ENCODE results near the gene SLC26A2. TPM values are rescaled to one million over a fixed set of nuclear protein-coding genes. Genes with fewer than 3 reads are reported as not detected.

Gene SLC26A2
- total RNA-seq, 2 experiments from 2014 or later: 2.1 to 2.8 TPM

- Histone ChIP-seq H3K4me1 (ENCODE audit: insufficient read depth, low read length, poor library complexity, severe bottlenecking) (no peaks in the 10 kb centered on the region), H3K4me2 (ENCODE audit: low read length) (no peak overlapping the region), H3K36me3 (ENCODE audit: insufficient read depth, low read length) (no peaks in the 10 kb centered on the region), H3K27ac (ENCODE audit: low read depth, low read length, poor library complexity, severe bottlenecking) (no peak overlapping the region), H2AFZ (ENCODE audit: low read length) (no peak overlapping the region), H3K4me3 (ENCODE audit: low read depth, low read length, poor library complexity, severe bottlenecking) (no peak overlapping the region), H3K9me2 (ENCODE audit: insufficient read depth, low read length) (no peaks in the 10 kb centered on the region), H4K20me1 (ENCODE audit: insufficient read depth, low read length) (no peaks in the 10 kb centered on the region), H3K79me2 (ENCODE audit: insufficient read depth, low read depth, low read length) (no peaks in the 10 kb centered on the region), H3K9me3 (ENCODE audit: low read length) (no peaks in the 10 kb centered on the region)
- DNase-seq (ENCODE audit: low spot score): no peak
- POLR2A ChIA-PET: no interaction called here
- no TSS peak for BruUV-seq (replicated peaks)
- intact Hi-C loops (cut with micrococcal nuclease; ENCODE audit: unreplicated experiment): no loop called here
- CTCF ChIA-PET (ENCODE audit: unreplicated experiment): no interaction called here
- TF ChIP-seq, protein P1, sequence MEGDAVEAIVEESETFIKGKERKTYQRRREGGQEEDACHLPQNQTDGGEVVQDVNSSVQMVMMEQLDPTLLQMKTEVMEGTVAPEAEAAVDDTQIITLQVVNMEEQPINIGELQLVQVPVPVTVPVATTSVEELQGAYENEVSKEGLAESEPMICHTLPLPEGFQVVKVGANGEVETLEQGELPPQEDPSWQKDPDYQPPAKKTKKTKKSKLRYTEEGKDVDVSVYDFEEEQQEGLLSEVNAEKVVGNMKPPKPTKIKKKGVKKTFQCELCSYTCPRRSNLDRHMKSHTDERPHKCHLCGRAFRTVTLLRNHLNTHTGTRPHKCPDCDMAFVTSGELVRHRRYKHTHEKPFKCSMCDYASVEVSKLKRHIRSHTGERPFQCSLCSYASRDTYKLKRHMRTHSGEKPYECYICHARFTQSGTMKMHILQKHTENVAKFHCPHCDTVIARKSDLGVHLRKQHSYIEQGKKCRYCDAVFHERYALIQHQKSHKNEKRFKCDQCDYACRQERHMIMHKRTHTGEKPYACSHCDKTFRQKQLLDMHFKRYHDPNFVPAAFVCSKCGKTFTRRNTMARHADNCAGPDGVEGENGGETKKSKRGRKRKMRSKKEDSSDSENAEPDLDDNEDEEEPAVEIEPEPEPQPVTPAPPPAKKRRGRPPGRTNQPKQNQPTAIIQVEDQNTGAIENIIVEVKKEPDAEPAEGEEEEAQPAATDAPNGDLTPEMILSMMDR (conservative IDR thresholded peaks at IDR 0.05; ENCODE audit: low read length): no peak
- no peak for TF ChIP-seq EZH2phosphoT487 (IDR thresholded peaks at IDR 0.05; ENCODE audit: borderline replicate concordance, low read depth, low read length)
Observed at GRCh38 chr5:149938279-149938678, 22.3 kb upstream of the SLC26A2 start.

GRCh38 chr5:149938791-149939358 is 21.7 kb upstream of the SLC26A2 start:
- Histone ChIP-seq H4K20me1 (ENCODE audit: insufficient read depth, low read length) (no peaks in the 10 kb centered on the region), H3K4me2 (ENCODE audit: low read length) (no peak overlapping the region), H3K9me3 (ENCODE audit: low read length) (no peaks in the 10 kb centered on the region), H3K36me3 (ENCODE audit: insufficient read depth, low read length) (no peaks in the 10 kb centered on the region), H2AFZ (ENCODE audit: low read length) (no peak overlapping the region), H3K27ac (ENCODE audit: low read depth, low read length, poor library complexity, severe bottlenecking) (no peak overlapping the region), H3K4me1 (ENCODE audit: insufficient read depth, low read length, poor library complexity, severe bottlenecking) (no peaks in the 10 kb centered on the region), H3K9me2 (ENCODE audit: insufficient read depth, low read length) (no peaks in the 10 kb centered on the region), H3K79me2 (ENCODE audit: insufficient read depth, low read depth, low read length) (no peaks in the 10 kb centered on the region), H3K4me3 (ENCODE audit: low read depth, low read length, poor library complexity, severe bottlenecking) (no peak overlapping the region)
- ChIA-PET CTCF (ENCODE audit: unreplicated experiment) (interaction anchor here (0.9 kb wide), 1 partner anchor 21 kb away, joined by 3 read pairs; no protein-coding TSS in a partner anchor), POLR2A (no interaction called here)
- intact Hi-C loops (cut with micrococcal nuclease; ENCODE audit: unreplicated experiment): no loop called here
- TF ChIP-seq EZH2phosphoT487 (IDR thresholded peaks at IDR 0.05; ENCODE audit: borderline replicate concordance, low read depth, low read length): no peak
- TF ChIP-seq, protein P1 (conservative IDR thresholded peaks at IDR 0.05; ENCODE audit: low read length): no peak
- no TSS peak for BruUV-seq (replicated peaks)
- DNase-seq (ENCODE audit: low spot score): no peak

- H3K27ac ChIP-seq (ENCODE audit: low read depth, low read length, poor library complexity, severe bottlenecking): no peak overlapping the region
- no peaks in the 10 kb centered on the region for H4K20me1 ChIP-seq (ENCODE audit: insufficient read depth, low read length)
- no peak overlapping the region for H3K4me2 ChIP-seq (ENCODE audit: low read length)
- TF ChIP-seq EZH2phosphoT487 (IDR thresholded peaks at IDR 0.05; ENCODE audit: borderline replicate concordance, low read depth, low read length): no peak
- TF ChIP-seq, protein P1 (conservative IDR thresholded peaks at IDR 0.05; ENCODE audit: low read length): no peak
- BruUV-seq (replicated peaks): no TSS peak
- POLR2A ChIA-PET: no interaction called here
- CTCF ChIA-PET (ENCODE audit: unreplicated experiment): interaction anchor here (0.9 kb wide), 1 partner anchor 20 kb away, joined by 3 read pairs; no protein-coding TSS in a partner anchor
- no peaks in the 10 kb centered on the region for H3K79me2 ChIP-seq (ENCODE audit: insufficient read depth, low read depth, low read length)
- intact Hi-C loops (cut with micrococcal nuclease; ENCODE audit: unreplicated experiment): no loop called here
- no peak overlapping the region for H2AFZ ChIP-seq (ENCODE audit: low read length)
- H3K4me1 ChIP-seq (ENCODE audit: insufficient read depth, low read length, poor library complexity, severe bottlenecking): no peaks in the 10 kb centered on the region
- no peak for DNase-seq (ENCODE audit: low spot score)
- no peaks in the 10 kb centered on the region for H3K9me3 ChIP-seq (ENCODE audit: low read length)
- no peaks in the 10 kb centered on the region for H3K9me2 ChIP-seq (ENCODE audit: insufficient read depth, low read length)
- no peaks in the 10 kb centered on the region for H3K36me3 ChIP-seq (ENCODE audit: insufficient read depth, low read length)
- H3K4me3 ChIP-seq (ENCODE audit: low read depth, low read length, poor library complexity, severe bottlenecking): no peak overlapping the region
Observed at GRCh38 chr5:149939546-149939945, 21.0 kb upstream of the SLC26A2 start.
